SH-SY5Y (cell line): ENCODE data around the gene LRRC8C.

ENCODE experiments used
- GATA2 ChIP-seq: IDR thresholded peaks from 2 replicates; pipeline ENCODE4 v1.6.1; 2011; ENCODE audit warnings: mild to moderate bottlenecking, low read depth, low read length
- GATA3 ChIP-seq: IDR thresholded peaks from 2 replicates; pipeline ENCODE4 v1.6.1; 2011; ENCODE audit warnings: low read depth, mild to moderate bottlenecking, low read length, moderate library complexity

DNA sequence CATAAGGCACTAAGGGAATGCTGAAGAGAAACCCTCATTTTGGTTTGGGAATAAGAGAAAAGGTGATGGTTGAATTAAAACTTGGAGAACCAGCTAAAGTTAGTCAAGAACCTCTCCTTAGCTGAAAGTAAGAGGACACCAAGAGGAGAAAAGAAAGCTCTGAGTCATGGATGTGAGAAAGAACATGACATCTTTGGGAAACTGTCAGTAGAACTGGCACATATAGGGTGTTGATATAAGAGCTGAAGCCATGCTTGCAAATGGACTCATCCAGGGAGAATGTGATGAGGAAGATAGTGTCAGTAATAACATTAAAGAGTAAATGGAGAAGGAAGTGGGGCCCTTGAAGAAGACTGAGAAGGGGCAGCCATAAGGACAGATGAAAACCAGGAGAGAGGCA lies 54.3 kb downstream of the LRRC8C start:
- no peak for TF ChIP-seq GATA2
- TF ChIP-seq GATA3 = no peak
